SKM-1 (cell line): ENCODE data around the gene SLC49A4.

Source experiments
- DNase-seq: peaks from one replicate; lab custom pipeline; 2025; ENCODE audit not compliant: unreplicated experiment; lab: John Stamatoyannopoulos, UW

Gene SLC49A4

DNA sequence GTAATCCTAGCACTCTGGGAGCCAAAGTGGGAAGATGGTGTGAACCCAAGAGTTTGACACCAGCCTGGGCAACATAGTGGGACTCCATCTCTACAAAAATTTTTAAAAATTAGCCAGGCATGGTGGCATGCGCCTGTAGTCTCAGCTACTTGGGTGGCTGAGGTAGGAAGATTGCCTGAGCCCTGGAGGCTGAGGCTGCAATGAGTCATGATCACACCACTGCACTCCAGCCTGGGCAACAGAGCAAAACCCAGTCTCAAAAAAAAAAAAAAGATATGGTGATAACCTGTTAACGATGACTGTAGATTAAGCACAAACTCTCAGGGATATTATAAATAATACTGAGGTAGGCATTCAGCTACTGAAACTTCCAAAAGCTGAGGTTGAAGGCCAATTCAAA, 107.5 kb downstream of the SLC49A4 start:
- DNase-seq, result no peak

DNA sequence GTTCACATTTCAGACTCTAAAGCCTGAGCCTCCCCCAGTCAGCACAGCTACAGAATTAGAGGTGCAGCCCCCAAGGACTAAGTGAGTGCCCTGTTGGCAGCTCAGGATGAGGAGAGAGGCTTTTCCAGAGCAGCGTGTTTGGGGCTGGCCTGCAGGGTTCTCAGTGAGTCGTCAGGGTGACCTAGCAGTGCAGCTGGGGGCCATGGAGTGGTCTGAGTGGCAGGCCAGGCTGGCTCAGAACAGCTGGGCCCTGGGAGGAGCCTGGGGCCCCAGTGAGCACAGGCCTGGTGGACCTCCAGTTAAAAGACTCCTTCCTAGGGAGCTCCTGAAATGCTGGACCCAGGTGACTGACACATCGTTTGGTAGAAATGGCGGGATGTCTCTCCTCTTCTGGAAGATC, 108.3 kb downstream of the SLC49A4 start:
- no peak for DNase-seq

DNA sequence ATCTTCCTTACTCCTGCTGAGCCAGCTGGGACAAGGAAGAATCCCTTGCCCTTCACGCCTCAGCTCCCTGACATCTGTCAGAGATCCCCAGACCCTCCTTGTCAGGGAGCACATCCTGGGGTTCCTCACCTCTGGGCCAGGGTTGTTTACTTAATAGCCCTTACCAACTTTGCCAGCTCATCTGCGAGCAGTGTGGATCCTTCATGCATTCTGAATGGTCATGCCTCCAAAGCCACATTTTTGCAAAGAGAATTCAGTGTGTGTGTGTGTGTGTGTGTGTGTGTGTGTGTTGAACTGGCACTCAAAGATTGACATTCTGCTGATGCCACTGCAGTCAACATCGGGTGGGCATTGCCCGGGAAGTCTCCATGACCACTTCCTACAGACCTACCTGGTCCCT, 112.6 kb downstream of the SLC49A4 start:
- no peak for DNase-seq

DNA sequence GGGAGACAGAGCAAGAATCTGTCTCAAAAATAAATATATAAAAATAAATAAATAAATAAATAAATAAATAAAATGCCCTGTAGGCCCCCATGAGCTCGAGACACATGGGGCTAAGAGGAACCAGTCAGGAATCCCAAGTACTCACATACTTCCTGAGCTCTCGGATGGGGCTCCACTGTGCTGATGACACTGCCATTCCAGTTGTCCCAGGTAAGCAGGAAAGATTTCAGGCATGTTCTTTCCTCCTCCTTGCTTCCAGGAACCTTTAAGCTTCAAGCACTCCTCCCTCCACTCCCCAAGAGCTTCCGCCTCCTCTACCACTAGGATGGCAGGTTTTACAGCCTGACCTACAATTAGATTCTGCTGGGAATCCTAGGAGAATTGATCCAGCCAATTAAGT, 113.4 kb downstream of the SLC49A4 start:
- DNase-seq, result no peak

GRCh38 chr3:122911901-122912300, 117.0 kb downstream of the SLC49A4 start:
- no peak for DNase-seq

- DNase-seq, result no peak
These were observed 118.1 kb downstream of the SLC49A4 start for GRCh38 chr3:122912772-122913538.

DNA sequence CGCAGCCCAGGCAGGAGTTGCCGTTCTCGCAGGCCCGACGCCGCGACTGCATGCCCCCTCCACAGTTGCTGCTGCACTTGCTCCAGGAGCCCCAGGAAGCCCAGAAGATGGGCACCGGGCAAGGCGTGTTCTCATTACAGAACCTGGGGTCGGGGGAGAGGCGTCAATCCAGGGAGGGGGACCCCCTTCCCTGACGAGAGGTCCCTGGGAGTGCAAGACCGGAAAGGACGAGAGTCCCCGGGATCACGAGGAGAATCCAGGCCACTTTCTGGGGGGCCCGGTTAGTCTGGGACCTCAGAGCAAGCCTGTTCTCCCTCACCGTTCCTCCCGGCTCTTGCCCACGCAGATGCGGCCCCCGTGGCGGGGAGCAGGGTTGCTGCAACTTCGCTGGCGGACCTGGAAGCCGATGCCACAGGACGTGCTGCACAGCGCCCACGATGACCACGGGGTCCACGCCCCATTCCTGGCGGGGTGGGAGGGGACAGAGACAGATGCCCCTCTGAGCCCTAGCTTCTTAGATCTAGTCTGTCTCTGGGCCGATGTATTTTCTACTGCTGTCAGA, 118.8 kb downstream of the SLC49A4 start:
- no peak for DNase-seq

- DNase-seq, result no peak
These were observed 120.6 kb downstream of the SLC49A4 start for GRCh38 chr3:122915300-122916055.

DNA sequence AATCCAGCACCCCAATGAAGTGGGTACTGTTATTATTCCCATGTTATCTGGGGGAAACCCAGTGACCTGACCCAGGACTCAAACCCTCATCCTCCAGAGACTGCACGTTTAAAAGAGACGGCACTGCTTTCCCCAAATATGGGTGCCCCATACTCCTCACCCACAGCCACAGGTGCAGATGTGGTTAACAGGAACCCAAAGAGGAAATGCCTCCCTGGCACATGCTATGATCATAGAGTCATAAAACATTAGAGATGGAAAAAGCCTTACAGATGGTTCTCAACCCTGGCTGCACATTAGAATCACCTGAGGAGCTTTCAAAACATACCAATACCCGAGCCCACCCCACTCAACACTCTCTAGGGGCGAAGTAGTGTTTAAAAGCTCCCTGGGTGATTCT, 121.2 kb downstream of the SLC49A4 start:
- DNase-seq, result no peak

- no peak for DNase-seq
These were observed 121.7 kb downstream of the SLC49A4 start for GRCh38 chr3:122916580-122916979.

DNA sequence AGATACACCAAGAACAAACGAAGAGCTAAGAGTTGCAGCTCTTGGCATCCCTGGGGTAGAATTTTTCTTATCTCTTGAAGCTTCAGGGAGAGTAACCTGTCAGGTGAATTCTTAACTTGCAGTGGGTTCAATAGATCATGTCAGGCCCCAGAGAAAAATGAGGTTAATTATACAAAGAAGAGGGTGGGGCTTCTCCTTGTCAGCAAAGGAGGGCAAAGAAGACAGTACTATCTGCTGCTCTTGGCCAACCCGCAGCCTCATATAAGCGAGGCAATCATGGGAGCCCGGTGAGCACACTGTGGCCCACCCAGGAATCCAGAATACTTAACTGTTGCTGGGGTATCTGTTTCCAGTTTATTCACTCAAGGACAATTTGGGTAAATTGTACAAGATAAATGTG, 122.5 kb downstream of the SLC49A4 start:
- no peak for DNase-seq

DNA sequence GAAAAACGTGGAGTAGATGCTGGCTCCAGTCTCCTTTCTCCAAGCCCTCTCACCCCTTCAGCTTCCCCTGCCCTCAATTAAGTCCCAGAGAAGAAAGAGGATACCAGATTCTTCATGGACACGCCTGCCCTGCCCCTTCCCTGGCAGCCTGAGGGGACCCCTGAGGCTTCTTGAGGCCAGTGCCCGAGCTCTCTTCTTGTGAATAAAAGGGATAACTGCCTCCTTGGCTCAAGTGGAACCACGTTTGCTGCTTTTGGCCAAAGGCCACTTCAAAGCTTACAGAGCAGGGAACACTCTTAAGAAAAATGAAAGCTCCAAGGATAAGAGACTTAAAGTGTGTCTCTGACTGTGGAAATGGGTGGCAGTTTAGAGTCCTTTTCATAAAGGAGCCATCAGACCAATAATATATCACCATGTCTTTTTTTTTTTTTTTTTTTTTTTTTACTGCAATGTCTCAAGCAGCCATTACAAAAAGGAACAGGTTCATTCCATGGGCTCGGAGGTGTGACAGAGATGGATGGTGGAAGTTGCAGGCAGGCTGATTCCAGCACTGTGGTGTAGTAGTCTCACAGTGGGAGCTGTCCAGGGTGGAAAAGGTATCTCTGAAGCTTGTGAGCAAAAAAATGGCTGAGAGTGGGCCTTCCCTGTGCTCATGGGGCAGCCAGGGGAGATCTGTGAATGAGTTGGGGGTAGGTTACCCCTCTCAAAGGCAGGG, 123.9 kb downstream of the SLC49A4 start:
- no peak for DNase-seq

- DNase-seq, result no peak
These were observed 124.4 kb downstream of the SLC49A4 start for GRCh38 chr3:122919291-122919610.

DNA sequence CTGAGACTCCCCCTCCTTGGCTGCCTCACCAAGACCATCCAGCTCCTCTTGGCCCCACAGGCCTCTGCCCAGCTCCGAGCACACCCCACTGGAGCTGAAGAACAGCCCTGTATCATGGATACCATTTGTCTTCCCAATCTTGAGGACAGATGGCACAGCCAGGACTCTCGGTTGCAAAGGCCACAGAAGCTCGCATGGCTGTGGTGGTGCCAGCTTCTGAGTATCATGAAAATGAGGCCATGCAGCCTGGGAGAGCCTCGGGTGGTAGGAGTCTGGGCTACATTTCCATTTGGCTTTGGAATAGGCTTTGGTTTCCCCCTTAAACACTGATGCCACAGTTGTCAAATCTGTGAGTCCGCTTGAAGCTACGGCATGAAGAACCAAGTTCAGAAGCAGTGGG, 126.1 kb downstream of the SLC49A4 start:
- no peak for DNase-seq

DNA sequence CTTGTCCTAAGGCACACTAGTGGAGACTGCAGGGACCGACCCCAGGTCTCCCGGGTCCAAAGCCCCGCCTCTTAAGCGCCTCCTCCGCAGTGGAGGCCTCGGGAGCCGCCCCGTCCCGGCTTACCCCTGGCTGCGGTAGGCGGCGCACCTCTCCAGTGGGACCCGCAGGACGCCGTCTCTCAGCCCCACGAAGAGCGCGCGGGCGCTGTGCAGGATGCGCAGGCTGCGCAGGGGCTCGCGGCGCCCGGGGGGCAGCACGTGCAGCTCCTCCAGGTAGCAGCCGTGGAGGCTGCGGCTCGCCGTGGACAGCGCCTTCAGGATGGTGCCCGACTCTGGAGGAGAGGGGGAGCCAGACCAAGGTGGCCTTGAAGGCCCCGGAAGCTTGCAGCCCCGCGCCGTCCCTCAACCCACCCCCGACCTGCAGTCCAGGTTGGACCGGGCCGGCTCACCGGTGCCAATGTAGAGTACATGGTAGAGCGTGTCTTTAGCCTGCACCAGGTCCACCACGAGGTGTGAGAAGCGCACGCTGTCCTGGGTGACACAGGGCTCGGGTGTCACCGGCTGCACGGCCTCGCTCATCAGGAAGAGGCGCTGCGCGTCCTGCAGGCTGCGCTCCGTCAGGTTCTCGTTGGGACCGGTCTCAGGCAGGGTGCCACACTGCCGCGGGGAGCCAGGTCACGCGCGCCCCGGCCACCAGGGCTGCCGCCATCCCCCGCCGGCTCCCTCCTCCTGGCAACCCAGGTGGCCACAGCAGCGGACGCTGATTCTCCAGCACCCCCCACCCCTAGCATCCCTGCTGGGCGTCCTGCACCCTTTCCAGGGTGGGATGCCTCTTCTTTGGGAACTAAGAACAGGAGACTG, 127.2 kb downstream of the SLC49A4 start:
- DNase-seq, result no peak

DNA sequence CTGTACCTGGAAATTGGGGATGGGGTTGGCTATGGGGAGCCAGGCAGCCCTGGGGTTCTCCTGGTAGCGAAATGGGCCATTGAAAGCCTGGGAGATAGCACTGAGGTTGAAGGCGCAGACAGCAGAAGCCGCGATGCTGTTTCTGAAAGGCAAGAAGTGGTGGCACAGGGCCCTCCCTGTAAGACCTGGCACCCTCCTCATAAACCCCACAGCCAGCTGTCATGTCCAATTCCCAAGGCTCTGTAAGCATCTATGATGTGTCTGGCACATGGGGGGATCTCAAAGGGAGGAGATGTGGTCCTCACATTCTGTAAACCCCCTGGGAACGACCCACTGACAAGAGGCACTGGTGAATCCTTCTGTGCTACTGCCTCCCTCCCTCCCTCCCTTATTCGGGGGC, 128.7 kb downstream of the SLC49A4 start:
- DNase-seq, result no peak

GRCh38 chr3:122924056-122924455, 129.2 kb downstream of the SLC49A4 start:
- no peak for DNase-seq

- DNase-seq, result no peak
These were observed 130.9 kb downstream of the SLC49A4 start for GRCh38 chr3:122925756-122926155.

GRCh38 chr3:122926322-122926721, 131.5 kb downstream of the SLC49A4 start:
- DNase-seq, result no peak

DNA sequence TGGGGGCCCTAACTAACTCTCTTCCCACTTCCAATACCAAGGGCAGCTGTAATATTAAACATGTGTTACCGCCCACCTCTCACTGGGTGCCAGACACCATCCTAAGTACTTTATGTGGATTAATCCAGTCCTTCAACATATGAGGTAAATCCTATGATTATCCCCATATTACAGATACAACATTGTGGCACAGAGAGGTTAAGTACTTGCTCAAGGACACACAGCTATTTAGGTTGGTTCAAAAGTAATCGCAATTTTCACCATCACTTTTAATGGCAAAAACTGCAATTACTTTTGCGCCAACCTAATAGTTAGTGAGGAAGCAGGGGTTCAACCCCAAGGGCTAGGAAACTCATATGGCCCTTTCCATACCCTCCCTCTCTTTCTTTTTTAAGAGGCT, 131.9 kb downstream of the SLC49A4 start:
- DNase-seq, result no peak

- no peak for DNase-seq
These were observed 132.9 kb downstream of the SLC49A4 start for GRCh38 chr3:122927726-122928125.
